Neural progenitor cell (in vitro differentiated cells): ENCODE measurements around the gene MPND. TPM values are rescaled to one million over a fixed set of nuclear protein-coding genes. Genes with fewer than 3 reads are reported as not detected.

Experiments
- DNase-seq: peaks from one replicate; pipeline ENCODE4 v3.0.0-alpha.2; 2016; ENCODE audit warnings: low spot score
- H2AFZ ChIP-seq: fragments of 200-600 bp; sonication (generic); replicated peaks from 2 replicates; pipeline ENCODE4 v1.6.1; 2016; ENCODE audit warnings: antibody characterized with exemption
- H3F3A ChIP-seq: fragments of 200-600 bp; sonication (generic); 2 replicates; pipeline ENCODE4 v1.6.1; 2016; ENCODE audit warnings: antibody characterized with exemption, low read depth
- H3K27ac ChIP-seq: fragments of 200-600 bp; sonication (generic); 2 replicates; pipeline ENCODE4 v1.5.1; 2016; ENCODE audit warnings: mild to moderate bottlenecking
- H3K27me3 ChIP-seq: fragments of 200-600 bp; sonication (generic); 2 replicates; pipeline ENCODE4 v1.6.1; 2016; ENCODE audit warnings: mild to moderate bottlenecking, moderate library complexity
- H3K36me3 ChIP-seq: fragments of 200-600 bp; sonication (generic); 2 replicates; pipeline ENCODE4 v1.5.1; 2016
- H3K4me1 ChIP-seq: fragments of 200-600 bp; sonication (generic); 2 replicates; pipeline ENCODE4 v1.6.1; 2016; ENCODE audit warnings: mixed run types
- H3K4me2 ChIP-seq: fragments of 200-600 bp; sonication (generic); 2 replicates; pipeline ENCODE4 v1.6.1; 2016
- H3K4me3 ChIP-seq: fragments of 200-600 bp; sonication (generic); 2 replicates; pipeline ENCODE4 v1.5.1; 2016
- H3K79me2 ChIP-seq: fragments of 200-600 bp; sonication (generic); 2 replicates; pipeline ENCODE4 v1.6.1; 2016; ENCODE audit warnings: low read depth
- H3K9ac ChIP-seq: fragments of 200-600 bp; sonication (generic); 2 replicates; pipeline ENCODE4 v1.6.1; 2016
- H3K9me3 ChIP-seq: fragments of 200-600 bp; sonication (generic); 2 replicates; pipeline ENCODE4 v1.5.1; 2016; ENCODE audit warnings: low read depth
- H4K20me1 ChIP-seq: fragments of 200-600 bp; sonication (generic); 2 replicates; pipeline ENCODE4 v1.6.1; 2016; ENCODE audit warnings: low read depth
- H3K27ac Mint-ChIP-seq: 3 replicates; pipeline ENCODE4 v1.8.0; 2021; ENCODE audit warnings: mixed read lengths
- H3K27me3 Mint-ChIP-seq: 2 replicates; pipeline ENCODE4 v1.8.0; 2022; ENCODE audit warnings: low read depth, mild to moderate bottlenecking, inconsistent platforms, moderate library complexity, mixed read lengths; ENCODE audit not compliant: insufficient read depth
- H3K36me3 Mint-ChIP-seq: 3 replicates; pipeline ENCODE4 v1.8.0; 2021; ENCODE audit warnings: mixed read lengths
- H3K4me1 Mint-ChIP-seq: 3 replicates; pipeline ENCODE4 v1.8.0; 2021; ENCODE audit warnings: mixed read lengths
- H3K4me3 Mint-ChIP-seq: 3 replicates; pipeline ENCODE4 v1.8.0; 2021; ENCODE audit warnings: mild to moderate bottlenecking, moderate library complexity, mixed read lengths
- H3K9me3 Mint-ChIP-seq: 3 replicates; pipeline ENCODE4 v1.8.0; 2020; ENCODE audit warnings: mixed read lengths
- EZH2 ChIP-seq: fragments of 200-600 bp; sonication (generic); IDR thresholded peaks from 2 replicates; pipeline ENCODE4 v1.6.1; 2017; ENCODE audit warnings: antibody characterized with exemption, mild to moderate bottlenecking, moderate library complexity
- EZH2phosphoT487 ChIP-seq: fragments of 200-600 bp; sonication (generic); IDR thresholded peaks from 2 replicates; pipeline ENCODE4 v1.6.1; 2017; ENCODE audit warnings: antibody characterized with exemption
- total RNA-seq: library from RNA; depleted of rRNA; stranded (reverse); fragments of >200 nt; gene quantifications from 2 replicates; pipeline ENCODE4 v1.2.3, GENCODE V29; 2015; ENCODE audit warnings: low replicate concordance
- TF ChIP-seq, protein P1 (sequence below): fragments of 200-600 bp; sonication (generic); IDR thresholded peaks from 2 replicates; pipeline ENCODE4 v1.5.1; 2017; ENCODE audit warnings: antibody characterized with exemption, mild to moderate bottlenecking

MPND gene
- total RNA-seq, 1 donor from 2014 or later = 10.6 TPM

DNA sequence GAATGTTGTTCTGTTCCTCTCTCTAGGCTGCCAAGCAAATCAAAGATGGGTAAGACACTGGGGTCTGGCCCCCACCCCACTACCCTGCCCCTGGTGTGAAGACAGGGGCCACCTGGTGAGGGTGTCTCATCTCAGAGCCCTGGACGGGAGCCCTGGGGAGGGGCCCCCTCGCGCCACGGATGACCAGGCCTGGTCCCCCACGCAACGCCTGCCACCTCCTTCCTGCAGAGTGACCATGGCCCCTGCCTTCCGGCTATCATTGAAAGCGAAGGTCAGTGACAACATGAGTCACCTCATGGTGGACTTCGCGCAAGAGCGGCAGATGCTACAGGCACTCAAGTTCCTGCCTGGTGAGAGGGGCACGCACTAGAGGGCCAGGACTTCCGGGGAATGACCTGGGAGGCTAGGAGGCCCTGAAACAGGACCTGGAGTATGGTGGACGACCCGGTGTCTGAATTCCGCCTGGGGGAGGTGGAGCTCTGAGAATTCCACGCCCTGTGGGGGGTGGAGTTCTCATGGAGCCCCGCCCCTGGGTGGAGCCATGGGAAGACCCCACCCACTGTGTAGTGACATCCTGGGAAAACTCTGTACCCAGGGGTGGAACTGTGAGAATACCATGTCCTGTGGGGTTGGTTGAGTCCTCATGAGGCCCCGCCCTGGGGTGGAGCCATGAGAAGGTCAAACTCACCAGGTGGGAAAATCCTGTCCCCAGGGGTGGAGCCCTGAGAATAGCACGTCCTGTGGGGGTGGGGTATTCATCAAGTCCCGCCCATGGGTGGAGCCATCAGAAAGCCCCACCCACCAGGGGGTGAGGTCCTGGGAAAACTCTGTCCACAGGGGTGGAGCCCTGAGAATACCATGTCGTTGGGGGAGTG is 32.9 kb upstream of the MPND start:
- Mint-ChIP-seq H3K4me1 (peaks cover 3% of the 10 kb centered on the region), H3K36me3 (peaks cover 11% of the 10 kb centered on the region), H3K9me3 (no peaks in the 10 kb centered on the region), H3K27me3 (no peaks in the 10 kb centered on the region), H3K27ac (no peak overlapping the region), H3K4me3 (no peak overlapping the region)
- Histone ChIP-seq H3K4me3 (no peak overlapping the region), H3K9ac (no peak overlapping the region), H3F3A (peaks cover 9% of the 10 kb centered on the region), H3K27me3 (no peaks in the 10 kb centered on the region), H3K36me3 (no peaks in the 10 kb centered on the region), H4K20me1 (no peaks in the 10 kb centered on the region), H3K4me2 (no peak overlapping the region), H2AFZ (no peak overlapping the region), H3K4me1 (no peaks in the 10 kb centered on the region), H3K9me3 (no peaks in the 10 kb centered on the region), H3K27ac (no peak overlapping the region), H3K79me2 (peaks cover under 1% of the 10 kb centered on the region)
- TF ChIP-seq EZH2 (no peak), EZH2phosphoT487 (no peak)
- TF ChIP-seq, protein P1, sequence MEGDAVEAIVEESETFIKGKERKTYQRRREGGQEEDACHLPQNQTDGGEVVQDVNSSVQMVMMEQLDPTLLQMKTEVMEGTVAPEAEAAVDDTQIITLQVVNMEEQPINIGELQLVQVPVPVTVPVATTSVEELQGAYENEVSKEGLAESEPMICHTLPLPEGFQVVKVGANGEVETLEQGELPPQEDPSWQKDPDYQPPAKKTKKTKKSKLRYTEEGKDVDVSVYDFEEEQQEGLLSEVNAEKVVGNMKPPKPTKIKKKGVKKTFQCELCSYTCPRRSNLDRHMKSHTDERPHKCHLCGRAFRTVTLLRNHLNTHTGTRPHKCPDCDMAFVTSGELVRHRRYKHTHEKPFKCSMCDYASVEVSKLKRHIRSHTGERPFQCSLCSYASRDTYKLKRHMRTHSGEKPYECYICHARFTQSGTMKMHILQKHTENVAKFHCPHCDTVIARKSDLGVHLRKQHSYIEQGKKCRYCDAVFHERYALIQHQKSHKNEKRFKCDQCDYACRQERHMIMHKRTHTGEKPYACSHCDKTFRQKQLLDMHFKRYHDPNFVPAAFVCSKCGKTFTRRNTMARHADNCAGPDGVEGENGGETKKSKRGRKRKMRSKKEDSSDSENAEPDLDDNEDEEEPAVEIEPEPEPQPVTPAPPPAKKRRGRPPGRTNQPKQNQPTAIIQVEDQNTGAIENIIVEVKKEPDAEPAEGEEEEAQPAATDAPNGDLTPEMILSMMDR = no peak
- DNase-seq = no peak

DNA sequence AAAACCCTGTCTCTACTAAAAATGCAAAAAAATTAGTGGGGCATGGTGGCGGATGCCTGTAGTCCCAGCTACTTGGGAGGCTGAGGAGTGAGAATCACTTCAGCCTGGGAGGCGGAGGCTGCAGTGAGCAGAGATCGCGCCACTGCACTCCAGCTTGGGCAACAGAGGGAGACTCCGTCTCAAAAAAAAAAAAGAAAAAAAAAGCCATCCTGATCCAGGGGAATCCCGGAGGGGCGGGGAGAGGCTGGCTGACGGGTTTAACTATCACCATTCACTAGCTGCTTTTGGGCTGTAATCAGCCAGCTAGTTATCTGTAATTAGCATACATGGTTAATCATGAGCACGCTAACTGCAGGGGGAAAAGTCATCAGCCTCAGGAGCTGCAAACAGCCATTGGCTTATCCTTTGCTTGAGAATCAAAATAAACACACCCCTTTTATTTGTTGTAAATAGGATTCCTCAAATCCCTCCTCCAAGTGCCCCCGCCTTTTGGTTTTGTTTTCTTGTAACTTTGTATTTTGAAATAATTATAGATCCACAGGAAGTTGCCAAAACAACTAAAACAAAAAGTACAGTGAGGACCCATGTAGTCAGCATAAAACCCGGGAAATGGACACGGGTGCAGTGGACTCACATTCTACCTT is 29.4 kb upstream of the MPND start:
- Histone ChIP-seq H3K9me3 (no peaks in the 10 kb centered on the region), H3K79me2 (no peaks in the 10 kb centered on the region), H3K36me3 (no peaks in the 10 kb centered on the region), H3K4me3 (no peak overlapping the region), H3F3A (peaks cover 6% of the 10 kb centered on the region), H4K20me1 (no peaks in the 10 kb centered on the region), H3K4me2 (no peak overlapping the region), H3K4me1 (no peaks in the 10 kb centered on the region), H3K27ac (no peak overlapping the region), H2AFZ (no peak overlapping the region), H3K9ac (no peak overlapping the region), H3K27me3 (no peaks in the 10 kb centered on the region)
- H3K36me3 Mint-ChIP-seq = peaks cover 22% of the 10 kb centered on the region
- no peaks in the 10 kb centered on the region for H3K9me3 Mint-ChIP-seq
- DNase-seq = no peak
- TF ChIP-seq, protein P1 = no peak
- TF ChIP-seq EZH2 (no peak), EZH2phosphoT487 (no peak)
- H3K4me3 Mint-ChIP-seq = no peak overlapping the region
- peaks cover 1% of the 10 kb centered on the region for H3K27me3 Mint-ChIP-seq
- H3K4me1 Mint-ChIP-seq = no peaks in the 10 kb centered on the region
- no peak overlapping the region for H3K27ac Mint-ChIP-seq

DNA sequence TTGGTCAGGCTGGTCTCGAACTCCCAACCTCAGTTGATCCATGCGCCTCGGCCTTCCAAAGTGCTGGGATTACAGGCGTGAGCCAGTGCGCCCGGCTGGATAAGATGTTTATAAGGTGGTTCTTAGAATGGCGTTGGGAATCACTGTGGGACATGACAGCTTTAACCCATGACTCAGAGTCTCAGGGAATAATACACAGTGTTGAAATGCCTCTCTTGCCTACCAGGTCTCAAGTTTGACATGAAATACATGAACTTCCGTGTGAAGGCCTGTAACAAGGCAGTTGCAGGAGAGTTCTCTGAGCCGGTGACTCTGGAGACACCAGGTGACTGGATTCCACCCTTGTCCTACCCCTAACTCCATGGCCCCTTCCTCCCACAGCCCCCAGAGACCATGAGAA is 26.4 kb upstream of the MPND start:
- H3K36me3 ChIP-seq = no peaks in the 10 kb centered on the region
- no peaks in the 10 kb centered on the region for H3F3A ChIP-seq
- H3K9ac ChIP-seq = no peak overlapping the region
- H2AFZ ChIP-seq = no peak overlapping the region
- Mint-ChIP-seq H3K27me3 (peaks cover 10% of the 10 kb centered on the region), H3K27ac (no peak overlapping the region), H3K4me3 (no peak overlapping the region), H3K4me1 (no peaks in the 10 kb centered on the region), H3K9me3 (peaks cover 19% of the 10 kb centered on the region), H3K36me3 (peaks cover 33% of the 10 kb centered on the region)
- H3K27ac ChIP-seq = no peak overlapping the region
- no peak for DNase-seq
- TF ChIP-seq EZH2 (no peak), EZH2phosphoT487 (no peak)
- TF ChIP-seq, protein P1 = no peak
- H3K4me2 ChIP-seq = no peak overlapping the region
- H3K27me3 ChIP-seq = no peaks in the 10 kb centered on the region
- no peaks in the 10 kb centered on the region for H3K4me1 ChIP-seq
- H3K79me2 ChIP-seq = no peaks in the 10 kb centered on the region
- no peaks in the 10 kb centered on the region for H4K20me1 ChIP-seq
- H3K4me3 ChIP-seq = no peak overlapping the region
- no peaks in the 10 kb centered on the region for H3K9me3 ChIP-seq
